HL-60 (cell line): Measurements from ENCODE around the gene NODAL.

Source experiments
- DNase-seq, 2 experiments: peaks; one replicate each; pipeline ENCODE4 v3.0.0-alpha.2; 2010 to 2020; ENCODE audit warnings: low read depth in 1 of 2, low spot score in 1 of 2
- H3K27ac ChIP-seq: fragments of 250-450 bp; sonication (Bioruptor Pico); replicated peaks from 2 replicates; pipeline ENCODE4 v1.5.1; 2020; ENCODE audit warnings: mild to moderate bottlenecking, moderate library complexity
- H3K27me3 ChIP-seq: fragments of 250-450 bp; sonication (Bioruptor Pico); 2 replicates; pipeline ENCODE4 v1.5.1; 2021; ENCODE audit warnings: mild to moderate bottlenecking, moderate library complexity; ENCODE audit not compliant: insufficient read depth, poor library complexity, severe bottlenecking
- H3K4me3 ChIP-seq: replicated peaks from 2 replicates; pipeline ENCODE4 v1.5.1; 2011; ENCODE audit warnings: mild to moderate bottlenecking, control low read depth, low read length; ENCODE audit not compliant: insufficient read depth
- CTCF ChIP-seq: IDR thresholded peaks from one replicate; pipeline ENCODE4 v1.5.1; 2011; ENCODE audit warnings: low read length, control low read depth, inconsistent platforms; ENCODE audit not compliant: insufficient read depth
- GABPA ChIP-seq: IDR thresholded peaks from 2 replicates; pipeline ENCODE4 v1.6.1; 2012; ENCODE audit warnings: low read depth
- POLR2AphosphoS5 ChIP-seq: IDR thresholded peaks from 2 replicates; pipeline ENCODE4 v1.6.1; 2012; ENCODE audit warnings: low read depth
- SPI1 ChIP-seq: IDR thresholded peaks from 2 replicates; pipeline ENCODE4 v1.6.1; 2012; ENCODE audit warnings: low read depth, mild to moderate bottlenecking, borderline replicate concordance
- TF ChIP-seq, protein P1 (sequence below): IDR thresholded peaks from 2 replicates; pipeline ENCODE4 v1.6.1; 2012; ENCODE audit warnings: low read depth; ENCODE audit not compliant: insufficient replicate concordance

NODAL gene

GRCh38 chr10:70425096-70425495 lies 16.4 kb downstream of the NODAL start:
- Histone ChIP-seq H3K27ac (no peak overlapping the region), H3K27me3 (no peaks in the 10 kb centered on the region), H3K4me3 (no peak overlapping the region)
- TF ChIP-seq GABPA (no peak), SPI1 (no peak), CTCF (no peak), POLR2AphosphoS5 (no peak)
- TF ChIP-seq, protein P1, sequence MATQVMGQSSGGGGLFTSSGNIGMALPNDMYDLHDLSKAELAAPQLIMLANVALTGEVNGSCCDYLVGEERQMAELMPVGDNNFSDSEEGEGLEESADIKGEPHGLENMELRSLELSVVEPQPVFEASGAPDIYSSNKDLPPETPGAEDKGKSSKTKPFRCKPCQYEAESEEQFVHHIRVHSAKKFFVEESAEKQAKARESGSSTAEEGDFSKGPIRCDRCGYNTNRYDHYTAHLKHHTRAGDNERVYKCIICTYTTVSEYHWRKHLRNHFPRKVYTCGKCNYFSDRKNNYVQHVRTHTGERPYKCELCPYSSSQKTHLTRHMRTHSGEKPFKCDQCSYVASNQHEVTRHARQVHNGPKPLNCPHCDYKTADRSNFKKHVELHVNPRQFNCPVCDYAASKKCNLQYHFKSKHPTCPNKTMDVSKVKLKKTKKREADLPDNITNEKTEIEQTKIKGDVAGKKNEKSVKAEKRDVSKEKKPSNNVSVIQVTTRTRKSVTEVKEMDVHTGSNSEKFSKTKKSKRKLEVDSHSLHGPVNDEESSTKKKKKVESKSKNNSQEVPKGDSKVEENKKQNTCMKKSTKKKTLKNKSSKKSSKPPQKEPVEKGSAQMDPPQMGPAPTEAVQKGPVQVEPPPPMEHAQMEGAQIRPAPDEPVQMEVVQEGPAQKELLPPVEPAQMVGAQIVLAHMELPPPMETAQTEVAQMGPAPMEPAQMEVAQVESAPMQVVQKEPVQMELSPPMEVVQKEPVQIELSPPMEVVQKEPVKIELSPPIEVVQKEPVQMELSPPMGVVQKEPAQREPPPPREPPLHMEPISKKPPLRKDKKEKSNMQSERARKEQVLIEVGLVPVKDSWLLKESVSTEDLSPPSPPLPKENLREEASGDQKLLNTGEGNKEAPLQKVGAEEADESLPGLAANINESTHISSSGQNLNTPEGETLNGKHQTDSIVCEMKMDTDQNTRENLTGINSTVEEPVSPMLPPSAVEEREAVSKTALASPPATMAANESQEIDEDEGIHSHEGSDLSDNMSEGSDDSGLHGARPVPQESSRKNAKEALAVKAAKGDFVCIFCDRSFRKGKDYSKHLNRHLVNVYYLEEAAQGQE = no peak
- no peak for DNase-seq

DNA sequence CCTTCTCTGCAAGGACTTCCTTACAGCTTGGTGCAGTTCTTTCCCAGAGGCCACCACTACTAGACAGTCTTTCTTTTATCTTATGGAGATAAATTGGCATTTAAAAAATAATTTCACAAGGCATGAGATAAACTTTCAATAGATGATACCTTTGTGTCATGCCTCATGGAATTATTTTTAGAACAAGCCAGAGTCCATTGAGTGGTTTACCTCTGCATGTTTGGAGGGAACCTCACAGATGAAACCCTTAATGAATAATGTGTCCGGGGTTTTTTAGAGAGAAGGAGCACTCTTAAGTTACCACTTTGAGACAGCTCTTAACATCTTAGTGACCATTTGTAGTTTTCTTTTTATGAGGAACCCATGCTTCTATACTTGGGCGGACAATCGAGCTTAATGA lies 17.2 kb downstream of the NODAL start:
- DNase-seq = no peak
- H3K27ac ChIP-seq = no peak overlapping the region

DNA sequence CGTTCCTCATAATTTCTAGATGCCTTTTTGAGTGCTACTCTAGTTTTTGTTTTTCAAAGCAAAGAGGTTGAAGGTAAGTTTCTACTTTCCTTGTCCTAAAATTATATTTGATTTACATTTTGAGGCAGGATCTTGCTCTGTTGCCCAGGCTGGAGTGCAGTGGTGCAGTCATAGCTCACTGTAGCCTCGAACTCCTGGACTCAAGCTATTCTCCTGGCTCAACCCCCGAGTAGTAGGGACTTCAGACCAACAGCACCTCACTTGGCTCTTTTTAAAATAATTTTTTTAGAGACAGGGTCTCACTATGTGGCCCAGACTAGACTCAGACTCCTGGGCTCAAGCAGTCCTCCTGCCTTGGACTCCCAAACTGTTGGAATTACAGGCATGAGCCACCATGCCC lies 22.8 kb downstream of the NODAL start:
- no peak overlapping the region for H3K27ac ChIP-seq
- TF ChIP-seq, protein P1 = no peak
- no peak for TF ChIP-seq GABPA
- TF ChIP-seq SPI1 = no peak
- H3K4me3 ChIP-seq = no peak overlapping the region
- no peak for DNase-seq
- H3K27me3 ChIP-seq = no peaks in the 10 kb centered on the region

More for the DNA sequence above, 17.2 kb downstream of the NODAL start:
- H3K4me3 ChIP-seq = no peak overlapping the region
- TF ChIP-seq, protein P1 = no peak
- no peak for TF ChIP-seq GABPA
- TF ChIP-seq CTCF = no peak
- TF ChIP-seq POLR2AphosphoS5 = no peak
- no peaks in the 10 kb centered on the region for H3K27me3 ChIP-seq

GRCh38 chr10:70418229-70418628 lies 23.3 kb downstream of the NODAL start:
- no peak overlapping the region for H3K27ac ChIP-seq
- TF ChIP-seq SPI1 (no peak), POLR2AphosphoS5 (no peak), GABPA (no peak), CTCF (no peak)
- TF ChIP-seq, protein P1 = no peak
- H3K4me3 ChIP-seq = no peak overlapping the region
- no peak for DNase-seq
- H3K27me3 ChIP-seq = no peaks in the 10 kb centered on the region
